H9 (cell line): ENCODE results near the gene TSC22D1. TPM values are rescaled to one million over a fixed set of nuclear protein-coding genes. Genes with fewer than 3 reads are reported as not detected.

Experiments
- DNase-seq: peaks from one replicate; pipeline ENCODE4 v3.0.0-alpha.2; 2017
- H2AFZ ChIP-seq: one replicate; pipeline ENCODE4 v1.6.1; 2013; ENCODE audit warnings: mild to moderate bottlenecking, low read length, control low read depth, moderate library complexity
- H2AK5ac ChIP-seq: 2 replicates; pipeline ENCODE4 v1.6.1; 2013; ENCODE audit warnings: low read length, control low read depth, mixed read lengths; ENCODE audit not compliant: insufficient read length
- H2BK120ac ChIP-seq: one replicate; pipeline ENCODE4 v1.6.1; 2013; ENCODE audit warnings: low read depth, mild to moderate bottlenecking, low read length, control low read depth, inconsistent platforms; ENCODE audit not compliant: poor library complexity, severe bottlenecking
- H2BK12ac ChIP-seq: 2 replicates; pipeline ENCODE4 v1.6.1; 2013; ENCODE audit warnings: low read length, control low read depth, mixed read lengths, low read depth; ENCODE audit not compliant: insufficient read length
- H2BK15ac ChIP-seq: 2 replicates; pipeline ENCODE4 v1.6.1; 2013; ENCODE audit warnings: low read depth, low read length, control low read depth
- H2BK20ac ChIP-seq: one replicate; pipeline ENCODE4 v1.6.1; 2013; ENCODE audit warnings: low read depth, mild to moderate bottlenecking, low read length, control low read depth, inconsistent platforms; ENCODE audit not compliant: poor library complexity, severe bottlenecking
- H2BK5ac ChIP-seq: 2 replicates; pipeline ENCODE4 v1.6.1; 2013; ENCODE audit warnings: low read length, control low read depth, mixed read lengths; ENCODE audit not compliant: insufficient read length
- H3K14ac ChIP-seq: 2 replicates; pipeline ENCODE4 v1.6.1; 2013; ENCODE audit warnings: low read length, control low read depth; ENCODE audit not compliant: insufficient read depth
- H3K18ac ChIP-seq: 2 replicates; pipeline ENCODE4 v1.6.1; 2013; ENCODE audit warnings: low read depth, mild to moderate bottlenecking, mixed read lengths, low read length, control low read depth; ENCODE audit not compliant: insufficient read length
- H3K23ac ChIP-seq: 2 replicates; pipeline ENCODE4 v1.6.1; 2013; ENCODE audit warnings: low read length, control low read depth, mixed read lengths, low read depth; ENCODE audit not compliant: insufficient read length
- H3K23me2 ChIP-seq: 2 replicates; pipeline ENCODE4 v1.6.1; 2013; ENCODE audit warnings: low read depth, mild to moderate bottlenecking, mixed read lengths, low read length, control low read depth; ENCODE audit not compliant: insufficient read length, poor library complexity, severe bottlenecking
- H3K27ac ChIP-seq: 2 replicates; pipeline ENCODE4 v1.5.1; 2013; ENCODE audit warnings: low read length, control low read depth, mixed read lengths, low read depth; ENCODE audit not compliant: insufficient read length
- H3K27me3 ChIP-seq: 2 replicates; pipeline ENCODE4 v1.6.1; 2013; ENCODE audit warnings: low read length, control low read depth, inconsistent platforms; ENCODE audit not compliant: insufficient read depth
- H3K4ac ChIP-seq: 2 replicates; pipeline ENCODE4 v1.6.1; 2013; ENCODE audit warnings: low read depth, mild to moderate bottlenecking, control low read depth, inconsistent platforms, low read length, moderate library complexity
- H3K4me1 ChIP-seq: 2 replicates; pipeline ENCODE4 v1.6.1; 2013; ENCODE audit warnings: low read length, control low read depth, inconsistent platforms; ENCODE audit not compliant: insufficient read depth
- H3K4me2 ChIP-seq: 2 replicates; pipeline ENCODE4 v1.6.1; 2013; ENCODE audit warnings: low read length, control low read depth, mixed read lengths; ENCODE audit not compliant: insufficient read length, insufficient read depth
- H3K56ac ChIP-seq: 2 replicates; pipeline ENCODE4 v1.6.1; 2013; ENCODE audit warnings: low read depth, mild to moderate bottlenecking, mixed read lengths, low read length, control low read depth; ENCODE audit not compliant: insufficient read length
- H3K79me1 ChIP-seq: 2 replicates; pipeline ENCODE4 v1.6.1; 2013; ENCODE audit warnings: low read depth, mild to moderate bottlenecking, moderate library complexity, low read length, control low read depth, inconsistent platforms; ENCODE audit not compliant: insufficient read depth, poor library complexity, severe bottlenecking
- H3K79me2 ChIP-seq: 2 replicates; pipeline ENCODE4 v1.6.1; 2013; ENCODE audit warnings: low read length, control low read depth, inconsistent platforms; ENCODE audit not compliant: insufficient read depth
- H3K9ac ChIP-seq: 2 replicates; pipeline ENCODE4 v1.6.1; 2013; ENCODE audit warnings: low read length, control low read depth, mixed read lengths; ENCODE audit not compliant: insufficient read length; ENCODE audit errors: extremely low read depth
- H3K9me3 ChIP-seq: one replicate; pipeline ENCODE4 v1.6.1; 2013; ENCODE audit warnings: low read depth, low read length, inconsistent platforms; ENCODE audit not compliant: control insufficient read depth
- H3T11ph ChIP-seq: one replicate; pipeline ENCODE4 v1.6.1; 2013; ENCODE audit warnings: mild to moderate bottlenecking, low read length, control low read depth, inconsistent platforms
- H4K20me1 ChIP-seq: one replicate; pipeline ENCODE4 v1.6.1; 2013; ENCODE audit not compliant: control insufficient read depth, insufficient read length, insufficient read depth
- H4K5ac ChIP-seq: 2 replicates; pipeline ENCODE4 v1.6.1; 2013; ENCODE audit warnings: low read depth, mild to moderate bottlenecking, mixed read lengths, low read length, control low read depth; ENCODE audit not compliant: insufficient read length
- H4K8ac ChIP-seq: replicated peaks from 2 replicates; pipeline ENCODE4 v1.6.1; 2013; ENCODE audit warnings: low read length, control low read depth, mixed read lengths, low read depth; ENCODE audit not compliant: insufficient read length
- H4K91ac ChIP-seq: 2 replicates; pipeline ENCODE4 v1.6.1; 2013; ENCODE audit warnings: low read depth, mild to moderate bottlenecking, moderate library complexity, mixed read lengths, low read length, control low read depth; ENCODE audit not compliant: insufficient read length
- H3K27ac Mint-ChIP-seq, 3 experiments: 2 replicates in 2 of 3; 3 replicates in 1 of 3; pipeline ENCODE4 v1.8.0; 2020 to 2021; ENCODE audit warnings: mixed read lengths in 3 of 3, mild to moderate bottlenecking in 1 of 3, moderate library complexity in 1 of 3
- H3K27me3 Mint-ChIP-seq: 2 replicates; pipeline ENCODE4 v1.8.0; 2021; ENCODE audit warnings: low read depth, mild to moderate bottlenecking, moderate library complexity, mixed read lengths
- H3K36me3 Mint-ChIP-seq, 3 experiments: 2 replicates in 2 of 3; 3 replicates in 1 of 3; pipeline ENCODE4 v1.8.0; 2020 to 2021; ENCODE audit warnings: low read depth in 3 of 3, mixed read lengths in 3 of 3; ENCODE audit not compliant: insufficient read depth in 1 of 3
- H3K4me1 Mint-ChIP-seq, 2 experiments: 2 replicates each; pipeline ENCODE4 v1.8.0; 2020; ENCODE audit warnings: mixed read lengths in 2 of 2
- H3K4me3 Mint-ChIP-seq, 2 experiments: 2 replicates in 1 of 2; 3 replicates in 1 of 2; pipeline ENCODE4 v1.8.0; 2020 to 2021; ENCODE audit warnings: mild to moderate bottlenecking in 2 of 2, mixed read lengths in 2 of 2, moderate library complexity in 1 of 2
- H3K9me3 Mint-ChIP-seq, 2 experiments: 2 replicates in 1 of 2; 3 replicates in 1 of 2; pipeline ENCODE4 v1.8.0; 2020; ENCODE audit warnings: mild to moderate bottlenecking in 2 of 2, mixed read lengths in 2 of 2, moderate library complexity in 1 of 2
- CTCF ChIP-seq: fragments of 200-600 bp; sonication (generic); conservative IDR thresholded peaks from 3 replicates; pipeline ENCODE4 v1.8.0; 2021; ENCODE audit warnings: antibody characterized with exemption, mild to moderate bottlenecking
- WGBS: extraction: QIAGEN DNeasy Blood & Tissue Kit; methylation state at CpG from one replicate; pipeline ENCODE4 v1.1.7; 2013; ENCODE audit warnings: missing lambda C conversion rate, low lambda C conversion rate, mixed read lengths; ENCODE audit not compliant: insufficient read length; ENCODE audit errors: extremely low coverage; 5-methylcytosine and 5-hydroxymethylcytosine counted together
- total RNA-seq: library from RNA; stranded (reverse); gene quantifications from 2 replicates; pipeline ENCODE4 v1.2.1, GENCODE V29; 2021

TSC22D1 gene
- total RNA-seq, 1 experiment from 2014 or later = 76.7 TPM

GRCh38 chr13:44453881-44454280 lies 122.2 kb downstream of the TSC22D1 start:
- H3K79me2 ChIP-seq = no peaks in the 10 kb centered on the region

More at GRCh38 chr13:44453881-44454280, 122.2 kb downstream of the TSC22D1 start:
- Histone ChIP-seq H2BK12ac (no peak overlapping the region), H3K18ac (no peak overlapping the region), H3K4ac (no peak overlapping the region), H3K23ac (no peak overlapping the region), H3K9ac (no peak overlapping the region), H2BK15ac (no peak overlapping the region), H4K20me1 (no peaks in the 10 kb centered on the region), H3K4me2 (no peak overlapping the region), H3K14ac (no peak overlapping the region), H2BK20ac (no peak overlapping the region), H2AK5ac (no peak overlapping the region), H3K27me3 (no peaks in the 10 kb centered on the region), H2BK5ac (no peak overlapping the region), H3T11ph (no peak overlapping the region), H4K5ac (no peak overlapping the region), H3K56ac (no peak overlapping the region), H2AFZ (no peak overlapping the region), H3K79me1 (peaks cover 6% of the 10 kb centered on the region), H4K91ac (no peak overlapping the region), H3K4me1 (0 out of 2 replicates have a peak, but pooled peaks cover 2% of the 10 kb centered on the region), H4K8ac (no peak overlapping the region), H3K23me2 (no peaks in the 10 kb centered on the region), H2BK120ac (no peak overlapping the region), H3K27ac (no peak overlapping the region), H3K9me3 (no peaks in the 10 kb centered on the region)
- TF ChIP-seq CTCF = no peak
- no peak overlapping the region for H3K27ac Mint-ChIP-seq
- H3K4me3 Mint-ChIP-seq = no peak overlapping the region
- H3K27me3 Mint-ChIP-seq = no peaks in the 10 kb centered on the region; the same call in 1 of the 2 replicates
- peaks cover 6 to 27% (median 20%) of the 10 kb centered on the region in 3 experiments for H3K36me3 Mint-ChIP-seq
- peaks cover 2 to 5% of the 10 kb centered on the region in 2 experiments; a peak in 2 of 5 replicates for H3K9me3 Mint-ChIP-seq
- DNase-seq = no peak
- WGBS = no CpG with 5 or more reads among the region's 1 CpG
- peaks cover 7 to 12% of the 10 kb centered on the region in 2 experiments; a peak in 3 of 4 replicates for H3K4me1 Mint-ChIP-seq
